ENCODE measurements around the gene SSR3. TPM values are rescaled to one million over a fixed set of nuclear protein-coding genes. Genes with fewer than 3 reads are reported as not detected.

The SSR3 gene
- total and polyA plus RNA-seq, 9 donors: 53.4 to 303 (median 160) TPM

- Histone ChIP-seq H3K27me3 (no peaks in the 10 kb centered on the region), H3K36me3 (no peaks in the 10 kb centered on the region), H3K9me3 (no peaks in the 10 kb centered on the region), H3K27ac (no peak overlapping the region), H3K4me3 (no peak overlapping the region), H3K4me1 (ENCODE audit: insufficient read depth) (no peaks in the 10 kb centered on the region)
- no peak for DNase-seq
- intact Hi-C loops (cut with DNase I): loop anchor here in 1 of 4 donors (10.0 kb wide), 1 partner anchor 462 kb away; no protein-coding TSS in a partner anchor
- no peak for TF ChIP-seq POLR2A (IDR thresholded peaks at IDR 0.05)
- no peak for TF ChIP-seq EP300 (IDR thresholded peaks at IDR 0.05)
- TF ChIP-seq CTCF (IDR thresholded peaks at IDR 0.05): no peak
Measured at GRCh38 chr3:156507285-156507684, 47.6 kb downstream of the SSR3 start.

GRCh38 chr3:156498307-156498706 lies 56.6 kb downstream of the SSR3 start:
- intact Hi-C loops (cut with DNase I): no loop called here
- WGBS, 3 donors: 85 to 91% (median 86%) methylated on average over 5 of the region's 5 CpGs
- no peak overlapping the region for H3K27ac ChIP-seq
- H3K4me1 ChIP-seq (ENCODE audit: insufficient read depth): no peaks in the 10 kb centered on the region
- no peak overlapping the region for H3K4me3 ChIP-seq
- H3K27me3 ChIP-seq: no peaks in the 10 kb centered on the region
- no peak for DNase-seq
- H3K9me3 ChIP-seq: no peaks in the 10 kb centered on the region
- H3K36me3 ChIP-seq: no peaks in the 10 kb centered on the region
- TF ChIP-seq CTCF (IDR thresholded peaks at IDR 0.05) (no peak), EP300 (IDR thresholded peaks at IDR 0.05) (no peak), POLR2A (IDR thresholded peaks at IDR 0.05) (no peak)

GRCh38 chr3:156497326-156497725 lies 57.6 kb downstream of the SSR3 start:
- Histone ChIP-seq H3K36me3 (no peaks in the 10 kb centered on the region), H3K9me3 (no peaks in the 10 kb centered on the region), H3K27me3 (no peaks in the 10 kb centered on the region), H3K4me3 (no peak overlapping the region), H3K4me1 (ENCODE audit: insufficient read depth) (no peaks in the 10 kb centered on the region), H3K27ac (no peak overlapping the region)
- WGBS, 3 donors: 61 to 65% (median 61%) methylated on average over 1 of the region's 1 CpG
- no peak for TF ChIP-seq POLR2A (IDR thresholded peaks at IDR 0.05)
- TF ChIP-seq CTCF (IDR thresholded peaks at IDR 0.05): no peak
- TF ChIP-seq EP300 (IDR thresholded peaks at IDR 0.05): no peak
- no peak for DNase-seq
- intact Hi-C loops (cut with DNase I): no loop called here

GRCh38 chr3:156495816-156496215 lies 59.1 kb downstream of the SSR3 start:
- TF ChIP-seq POLR2A (IDR thresholded peaks at IDR 0.05) (no peak), EP300 (IDR thresholded peaks at IDR 0.05) (no peak), CTCF (IDR thresholded peaks at IDR 0.05) (no peak)
- no peaks in the 10 kb centered on the region for H3K9me3 ChIP-seq
- H3K4me1 ChIP-seq (ENCODE audit: insufficient read depth): no peaks in the 10 kb centered on the region
- H3K27me3 ChIP-seq: no peaks in the 10 kb centered on the region
- no peaks in the 10 kb centered on the region for H3K36me3 ChIP-seq
- intact Hi-C loops (cut with DNase I): no loop called here
- H3K27ac ChIP-seq: no peak overlapping the region
- H3K4me3 ChIP-seq: no peak overlapping the region
- DNase-seq: no peak
- WGBS, 3 donors: 95 to 100% (median 96%) methylated on average over 1 of the region's 1 CpG

GRCh38 chr3:156493887-156494286 lies 61.0 kb downstream of the SSR3 start:
- no peak for TF ChIP-seq POLR2A (IDR thresholded peaks at IDR 0.05)
- no peak for TF ChIP-seq EP300 (IDR thresholded peaks at IDR 0.05)
- no peak for TF ChIP-seq CTCF (IDR thresholded peaks at IDR 0.05)
- Histone ChIP-seq H3K27me3 (no peaks in the 10 kb centered on the region), H3K4me3 (no peak overlapping the region), H3K9me3 (no peaks in the 10 kb centered on the region), H3K4me1 (ENCODE audit: insufficient read depth) (no peaks in the 10 kb centered on the region), H3K36me3 (no peaks in the 10 kb centered on the region), H3K27ac (no peak overlapping the region)
- WGBS, 3 donors: 76 to 83% (median 82%) methylated on average over 3 of the region's 3 CpGs
- intact Hi-C loops (cut with DNase I): no loop called here
- DNase-seq: no peak

All from ovary (tissue), 9 donors.